GM11168 (cell line): ENCODE results near the gene CBX5.
"Not testable (repeated sequence)": the region's sequence is repeated elsewhere in the genome, so short reads cannot be mapped to it uniquely, and the experiment has no call there.

Source experiments
- in situ Hi-C: fragments of 300-500 bp; cut with MboI; formaldehyde crosslinking; loops from one replicate; pipeline ENCODE4 v1.12.0; 2022; ENCODE audit warnings: low sequenced_read_pairs; ENCODE audit not compliant: unreplicated experiment

The CBX5 gene

DNA sequence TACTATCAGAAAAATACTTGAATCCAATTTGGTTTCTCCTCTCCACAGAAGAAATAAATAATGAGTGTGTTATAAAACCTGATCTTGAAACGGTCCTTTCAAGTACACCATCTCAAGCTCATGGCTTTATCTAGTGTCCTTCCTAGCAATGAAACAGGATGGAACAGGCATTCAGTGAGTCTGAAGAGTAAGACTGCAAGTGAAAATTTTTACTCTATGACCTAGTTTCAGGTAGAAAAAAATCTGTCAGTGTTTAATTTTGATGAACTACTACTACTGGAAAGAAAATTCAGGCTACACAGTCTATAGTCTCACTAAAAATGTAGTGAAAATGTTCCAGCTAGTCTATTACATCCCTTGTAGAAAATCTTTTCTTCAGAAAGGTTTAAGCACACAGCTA lies 7.7 kb downstream of the CBX5 start:
- in situ Hi-C loops, result no loop called here

DNA sequence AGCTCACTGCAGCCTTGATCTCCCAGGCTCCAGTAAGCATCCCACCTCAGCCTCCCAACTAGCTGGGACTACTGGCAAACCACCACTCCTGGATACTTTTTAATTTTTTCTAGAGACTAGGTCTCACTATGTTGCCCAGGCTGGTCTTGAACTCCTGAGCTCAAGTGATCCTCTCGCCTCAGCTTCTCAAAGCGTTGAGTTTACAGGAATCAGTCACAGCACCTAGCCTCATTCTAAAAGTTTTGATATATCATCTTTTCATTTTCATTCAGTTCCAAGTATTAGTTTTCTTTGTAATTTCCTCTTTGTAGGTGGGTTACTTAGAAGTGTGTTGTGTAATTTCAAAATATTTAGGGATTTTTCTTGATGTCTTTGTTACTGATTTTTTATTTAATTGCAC lies 9.6 kb downstream of the CBX5 start:
- in situ Hi-C loops, result no loop called here

DNA sequence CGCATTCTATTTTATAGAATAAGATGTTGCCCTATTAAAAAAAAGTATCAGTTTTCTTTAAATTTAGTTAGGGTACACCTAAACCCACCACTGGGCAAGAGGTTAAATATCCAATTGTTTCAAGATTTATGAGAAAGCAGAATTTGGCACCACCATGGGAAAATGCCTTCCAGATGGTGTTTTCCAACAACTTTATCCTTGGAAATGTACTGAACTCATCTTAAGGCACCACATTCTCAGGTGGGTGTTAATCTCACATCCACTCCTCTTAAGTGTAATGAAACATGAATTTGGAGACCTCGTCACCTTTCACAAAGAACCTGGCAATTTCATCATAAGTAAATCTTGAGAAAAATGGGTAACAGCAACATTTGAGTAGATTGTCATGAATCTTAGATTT lies 13.1 kb downstream of the CBX5 start:
- in situ Hi-C loops, result no loop called here

DNA sequence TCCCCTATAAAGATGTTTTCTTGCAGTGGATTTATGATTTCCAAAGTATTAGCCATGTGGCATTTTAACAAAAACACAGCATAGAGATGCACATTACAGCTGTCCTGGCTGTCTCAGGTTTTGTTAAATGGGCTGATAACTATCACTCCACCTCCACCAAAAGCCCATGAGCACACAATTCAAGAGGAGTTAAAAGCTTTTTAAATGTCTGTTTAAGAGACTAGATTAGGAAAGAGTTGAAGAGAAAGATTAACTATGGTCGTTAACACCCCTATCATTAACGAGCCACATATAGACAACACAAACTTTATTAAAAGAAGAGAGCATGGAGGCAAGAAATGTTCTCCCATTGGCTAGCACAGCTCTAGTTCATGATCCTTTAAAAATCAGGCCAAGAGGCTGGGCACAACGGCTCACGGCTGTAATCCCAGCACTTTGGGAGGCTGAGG lies 14.5 kb downstream of the CBX5 start:
- in situ Hi-C loops, result no loop called here

DNA sequence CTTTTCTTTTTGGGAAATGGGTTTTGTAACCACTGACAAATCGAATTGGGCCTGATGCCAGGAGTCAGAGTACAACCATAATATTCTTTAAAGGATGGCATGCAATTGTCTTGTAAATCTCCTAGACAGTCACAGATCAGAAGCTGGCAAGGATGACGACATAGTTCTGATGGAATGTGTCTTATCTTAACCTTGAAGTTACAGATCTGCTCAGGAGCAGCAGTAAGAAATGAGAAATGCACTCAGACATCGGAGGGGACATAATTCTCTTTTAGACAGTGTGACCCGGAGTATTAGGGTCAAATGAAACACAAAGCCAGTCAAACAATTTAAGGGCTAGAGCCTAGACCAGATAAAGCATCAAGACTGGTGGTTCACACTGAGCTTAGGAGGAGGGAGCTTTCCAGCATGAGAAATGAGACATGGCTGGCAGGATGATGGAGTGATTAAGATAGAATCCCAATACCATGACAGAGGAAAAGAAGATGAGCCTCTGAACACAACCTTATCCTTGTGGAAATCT lies 17.5 kb downstream of the CBX5 start:
- in situ Hi-C loops, result no loop called here

DNA sequence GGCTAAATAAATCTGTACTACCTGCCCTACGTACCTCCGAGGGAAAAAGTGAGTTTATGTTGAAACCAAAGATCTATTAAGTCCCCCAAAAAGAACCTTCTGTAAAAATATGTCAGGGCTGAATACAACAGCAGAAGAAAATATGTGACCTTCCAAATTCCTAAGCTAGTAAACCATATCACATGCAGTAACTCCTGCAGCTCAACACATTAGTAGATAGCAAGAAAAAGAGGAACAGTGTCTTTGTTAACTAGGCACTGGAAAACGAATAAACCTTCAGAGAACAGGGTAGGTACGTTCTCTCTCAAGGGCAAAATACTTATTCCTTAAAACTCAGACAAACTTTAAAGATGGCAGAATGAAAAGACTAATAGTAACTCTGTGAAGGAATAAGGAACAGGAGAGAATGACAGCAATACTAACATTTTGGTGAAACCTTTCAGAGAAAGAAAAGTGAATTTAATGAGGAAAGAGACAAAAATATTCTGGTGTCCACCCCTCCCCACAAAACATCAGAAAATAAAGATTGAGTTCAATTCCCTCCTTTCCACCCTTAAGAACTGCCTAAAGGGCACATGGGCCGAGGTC lies 18.0 kb downstream of the CBX5 start:
- in situ Hi-C loops, result no loop called here

DNA sequence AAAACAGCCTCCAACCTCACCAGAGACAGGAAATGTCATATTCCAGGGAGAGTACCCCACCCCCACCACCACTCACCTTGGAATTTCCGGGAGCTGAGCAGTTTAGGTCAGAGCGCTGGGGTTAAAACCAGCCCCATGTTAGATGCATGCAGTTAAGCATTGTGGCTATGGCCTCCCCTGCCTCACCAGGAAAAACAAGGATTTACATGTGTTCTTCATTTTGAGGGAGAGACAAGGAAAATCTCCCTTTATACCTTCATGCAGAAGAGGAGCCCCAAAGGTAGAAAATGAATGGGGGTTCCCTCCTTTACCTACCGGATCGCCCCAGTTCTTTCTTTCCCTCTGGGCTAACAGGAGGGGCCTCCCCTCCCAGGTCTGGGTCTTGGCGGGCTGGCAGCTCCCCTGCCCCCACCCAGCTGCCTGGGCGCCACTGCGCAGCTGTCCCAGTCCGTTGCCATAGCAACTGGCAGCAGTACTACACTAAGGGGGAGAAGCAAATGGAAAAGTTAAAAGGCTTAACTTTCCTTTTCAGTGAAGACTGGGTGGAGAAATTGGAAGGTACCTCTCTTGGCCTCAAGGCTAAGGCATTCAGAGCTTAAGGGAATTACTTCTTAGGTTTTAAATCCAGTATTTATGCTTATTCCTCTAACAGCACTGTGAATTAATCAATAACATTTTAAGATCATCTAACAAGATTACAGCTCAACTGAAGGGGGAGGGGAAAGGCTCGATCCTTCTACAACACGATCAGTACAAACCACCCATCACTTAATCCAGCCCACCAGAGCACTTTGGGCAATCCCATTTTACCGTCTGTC lies 20.5 kb downstream of the CBX5 start:
- in situ Hi-C loops, result no loop called here

DNA sequence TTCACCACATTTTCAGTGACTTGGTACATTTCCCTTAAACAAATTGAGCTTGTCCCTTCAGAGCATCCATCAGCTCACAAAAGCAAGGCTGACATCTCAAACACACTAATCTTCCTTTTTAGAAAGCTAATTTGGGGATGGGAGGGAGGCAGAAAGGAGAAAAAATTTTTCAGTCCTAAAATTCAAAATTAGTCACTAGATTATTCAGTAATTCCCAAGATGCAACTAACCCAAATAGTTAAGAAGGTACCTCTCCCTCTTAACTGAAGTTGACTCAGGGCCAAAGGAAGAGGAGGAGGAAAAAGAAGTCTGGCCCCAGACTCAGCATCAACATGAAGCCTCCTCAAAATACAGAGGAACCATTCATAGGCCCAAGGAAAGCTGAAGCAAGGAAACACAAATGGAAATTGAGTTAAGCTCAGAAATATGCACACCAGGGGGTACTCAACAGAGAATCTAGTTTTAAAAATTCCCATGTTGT lies 21.7 kb downstream of the CBX5 start:
- in situ Hi-C loops, result no loop called here

DNA sequence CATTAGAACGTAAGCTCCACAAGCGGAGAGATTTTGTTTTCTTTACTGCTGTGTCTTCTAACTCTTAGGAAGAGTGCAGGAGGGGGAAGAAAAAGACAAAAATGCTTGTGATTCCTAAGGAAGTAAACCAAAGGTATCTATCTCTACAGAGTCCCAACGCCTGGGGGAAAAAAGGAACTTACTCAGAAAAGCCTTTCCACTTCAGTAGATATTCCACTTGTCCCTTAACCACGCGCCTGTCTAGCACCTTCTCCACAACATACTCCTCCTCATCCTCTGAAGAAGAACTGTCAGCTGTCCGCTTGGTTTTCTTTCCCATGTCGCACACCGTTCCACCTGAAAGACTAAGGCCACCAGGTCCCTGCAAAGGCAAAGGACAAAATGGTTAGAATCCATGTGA lies 22.6 kb downstream of the CBX5 start:
- in situ Hi-C loops, result no loop called here

DNA sequence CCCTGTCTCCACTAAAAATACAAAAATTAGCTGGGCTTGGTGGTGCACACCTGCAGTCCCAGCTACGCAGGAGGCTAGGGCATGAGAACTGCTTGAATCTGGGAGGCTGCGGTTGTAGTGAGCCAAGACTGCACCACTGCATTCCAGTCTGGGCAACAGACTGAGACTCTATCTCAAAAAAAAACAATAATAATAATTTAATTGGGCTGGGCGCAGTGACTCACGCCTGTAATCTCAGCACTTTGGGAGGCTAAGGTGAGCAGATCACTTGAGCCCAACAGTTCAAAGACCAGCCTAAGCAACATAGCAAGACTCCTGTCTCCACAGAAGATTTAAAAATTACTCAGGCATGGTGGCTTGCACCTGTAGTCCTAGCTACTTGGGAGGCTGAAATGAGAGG lies 26.7 kb downstream of the CBX5 start:
- in situ Hi-C loops, result no loop called here

DNA sequence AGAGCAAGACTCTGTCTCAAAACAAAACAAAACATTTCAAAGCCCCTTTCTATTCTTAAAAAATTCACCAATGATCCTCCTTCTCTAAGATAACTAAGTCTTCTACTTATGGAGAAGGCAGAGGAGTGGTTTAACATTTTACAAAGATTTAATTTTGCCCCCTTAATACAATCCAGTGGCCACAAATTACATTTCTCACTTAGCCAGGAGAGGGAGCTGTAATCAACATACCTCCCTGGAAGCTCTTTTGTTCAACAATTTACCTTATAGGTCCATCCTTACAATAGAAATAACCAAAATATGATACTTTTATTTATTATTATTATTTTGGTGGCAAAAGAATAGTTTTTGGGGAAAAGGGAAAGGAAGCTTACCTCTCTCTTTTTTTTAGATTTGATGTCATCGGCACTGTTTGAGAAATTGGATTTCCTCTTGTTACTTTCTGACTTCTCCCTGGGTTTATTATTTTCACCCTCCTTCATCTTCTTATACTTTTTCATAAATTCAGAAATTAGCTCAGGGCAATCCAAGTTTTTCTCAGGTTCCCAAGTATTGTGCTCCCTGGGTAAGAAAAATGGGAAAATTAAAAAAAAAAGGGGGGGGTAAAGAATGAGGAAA lies 28.1 kb downstream of the CBX5 start:
- in situ Hi-C loops, result no loop called here

DNA sequence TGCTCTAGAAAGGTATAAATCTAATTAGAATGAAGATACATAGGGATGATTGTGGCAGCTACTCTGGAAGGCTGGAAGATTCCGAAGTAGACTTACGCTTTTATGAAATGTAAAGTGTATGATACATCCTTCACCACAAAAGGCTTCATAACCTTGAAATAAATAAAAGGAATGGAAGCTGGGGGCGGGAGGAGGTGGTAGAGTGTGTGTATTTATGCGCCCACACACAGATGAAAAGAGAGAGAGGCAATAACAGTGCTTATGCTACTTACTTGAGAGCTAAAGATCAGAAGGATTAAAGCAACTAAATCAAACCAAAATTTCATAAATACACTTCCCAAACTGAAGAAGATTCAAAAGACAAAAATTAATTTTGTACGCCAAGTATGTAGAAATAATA lies 30.4 kb downstream of the CBX5 start:
- in situ Hi-C loops, result no loop called here

DNA sequence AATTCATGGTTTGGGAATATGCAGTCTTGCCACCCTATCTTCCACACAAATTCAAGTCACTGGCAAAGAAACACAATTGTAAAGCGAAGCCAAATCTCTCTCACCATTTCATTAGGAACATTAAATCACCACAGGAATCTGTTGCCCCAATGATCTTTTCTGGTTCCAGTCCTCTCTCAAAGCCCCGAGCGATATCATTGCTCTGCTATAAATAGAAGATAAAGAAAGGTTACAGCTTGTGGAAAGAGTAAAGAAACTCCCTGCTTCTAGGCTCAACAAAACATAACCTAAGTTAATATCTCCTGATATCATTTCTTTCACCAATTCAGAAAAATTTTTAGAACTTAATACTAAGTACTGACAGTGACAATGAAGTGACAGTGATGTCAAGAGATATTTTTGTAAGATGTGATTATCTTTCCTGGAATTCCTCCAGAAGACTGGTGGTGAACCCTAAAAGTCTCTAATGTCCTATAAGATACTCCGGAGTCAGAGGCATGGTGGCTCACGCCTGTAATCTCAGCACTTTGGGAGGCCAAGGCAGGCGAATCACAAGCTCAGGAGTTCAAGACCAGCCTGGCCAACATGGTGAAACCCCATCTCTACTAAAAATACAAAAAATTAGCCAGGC lies 33.8 kb downstream of the CBX5 start:
- in situ Hi-C loops, result no loop called here

DNA sequence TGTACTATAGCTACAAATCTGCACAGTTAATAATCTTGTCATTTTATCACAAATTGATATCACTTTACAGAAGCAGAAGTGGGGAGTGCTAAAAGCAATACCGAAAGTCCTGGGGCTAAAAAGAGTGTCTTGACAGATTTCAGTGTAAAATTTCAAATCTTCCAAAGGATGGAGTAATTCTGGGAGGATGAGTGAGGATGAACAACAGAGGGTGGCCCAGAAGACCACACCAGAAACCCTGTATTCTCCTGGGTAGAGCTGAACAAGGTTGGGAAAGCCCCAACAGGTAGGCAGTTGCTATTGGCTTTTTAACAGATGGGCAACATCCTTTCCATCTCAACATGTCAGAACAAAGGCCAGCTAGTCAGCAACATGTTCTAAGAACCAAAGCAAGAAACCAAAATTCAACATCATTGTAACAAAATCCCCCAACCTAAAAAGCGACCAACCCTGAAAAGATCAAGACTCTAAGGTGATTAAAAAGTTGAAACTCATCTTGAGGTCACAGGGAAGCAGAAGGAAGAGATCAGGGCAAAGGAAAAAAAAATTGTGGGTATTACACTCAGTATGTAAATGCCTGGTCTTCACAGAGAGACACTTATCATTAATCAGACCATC lies 38.8 kb downstream of the CBX5 start:
- in situ Hi-C loops, result no loop called here

DNA sequence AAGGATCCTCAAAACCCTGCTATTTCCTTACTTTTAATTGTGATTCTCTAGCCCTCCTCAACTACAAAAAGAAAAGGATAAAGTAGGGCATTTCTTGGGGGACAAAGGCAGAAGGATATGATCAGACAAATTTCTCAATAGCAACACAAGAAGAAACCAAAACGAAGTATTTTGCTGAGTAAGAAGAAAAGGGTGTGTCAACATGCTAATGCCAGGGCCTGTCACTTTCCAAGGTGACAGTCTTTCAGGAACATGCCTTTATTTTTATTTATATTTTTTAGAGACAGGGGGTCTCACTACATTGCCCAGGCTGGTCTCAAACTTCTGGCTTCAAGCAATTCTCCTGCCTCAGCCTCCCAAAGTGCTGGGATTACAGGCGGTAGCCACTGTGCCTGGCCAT lies 39.8 kb downstream of the CBX5 start:
- in situ Hi-C loops, result no loop called here

DNA sequence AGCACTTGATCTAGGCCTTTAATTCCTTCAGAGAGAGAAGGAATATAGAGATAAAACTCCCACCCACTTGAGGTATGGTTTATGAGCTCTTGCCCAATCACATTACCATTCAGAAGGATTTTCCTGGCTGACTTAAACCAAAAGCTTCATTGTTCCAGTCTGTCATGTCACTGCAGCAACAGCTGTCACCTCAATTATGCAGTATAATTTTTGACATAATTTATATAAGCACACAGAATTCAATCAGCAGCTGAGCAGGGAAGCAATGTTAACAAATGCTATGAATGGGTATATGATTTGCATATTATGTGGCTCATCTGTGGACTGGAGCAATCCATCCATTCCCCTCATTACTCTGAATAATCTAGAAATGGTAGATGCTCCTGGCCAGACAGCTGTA lies 40.3 kb downstream of the CBX5 start:
- in situ Hi-C loops, result no loop called here

DNA sequence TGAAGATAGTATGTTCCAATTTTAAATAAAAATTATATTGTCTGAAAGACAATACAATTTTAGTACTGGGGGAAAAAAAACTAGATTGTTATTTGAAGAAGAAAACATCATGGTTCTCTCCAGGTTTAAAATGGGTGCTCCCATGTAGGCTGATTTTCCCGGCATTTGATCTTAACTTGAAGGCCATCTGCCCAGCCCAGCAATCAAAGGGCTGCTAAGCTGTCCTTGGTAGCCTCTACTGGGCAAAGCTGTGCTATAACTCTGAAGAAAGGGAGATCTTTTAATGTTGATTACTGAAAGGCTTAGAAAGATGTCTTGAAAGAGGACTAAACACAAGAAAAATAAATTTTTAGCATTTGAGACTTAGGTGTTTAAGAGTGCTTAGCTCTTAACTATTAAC lies 41.4 kb downstream of the CBX5 start:
- in situ Hi-C loops, result no loop called here

DNA sequence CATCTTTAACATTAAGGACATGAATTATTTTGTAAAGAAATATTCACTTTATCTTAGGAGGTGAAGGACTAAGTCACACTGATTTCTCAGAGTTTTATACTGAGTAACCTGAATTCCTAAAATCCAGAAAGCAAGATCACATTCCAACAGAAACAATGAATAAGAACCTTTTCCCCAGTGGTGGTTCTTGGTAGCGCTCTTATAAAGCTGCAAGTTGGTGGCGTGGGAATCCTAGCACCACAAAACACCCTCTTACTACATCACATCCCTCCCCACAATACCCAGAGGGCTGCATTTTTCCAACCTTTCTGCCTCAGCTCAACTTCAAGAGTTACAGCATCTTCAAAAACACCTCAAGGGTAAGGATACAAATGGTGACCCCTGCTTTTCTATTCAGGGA lies 47.1 kb downstream of the CBX5 start:
- in situ Hi-C loops, result no loop called here

DNA sequence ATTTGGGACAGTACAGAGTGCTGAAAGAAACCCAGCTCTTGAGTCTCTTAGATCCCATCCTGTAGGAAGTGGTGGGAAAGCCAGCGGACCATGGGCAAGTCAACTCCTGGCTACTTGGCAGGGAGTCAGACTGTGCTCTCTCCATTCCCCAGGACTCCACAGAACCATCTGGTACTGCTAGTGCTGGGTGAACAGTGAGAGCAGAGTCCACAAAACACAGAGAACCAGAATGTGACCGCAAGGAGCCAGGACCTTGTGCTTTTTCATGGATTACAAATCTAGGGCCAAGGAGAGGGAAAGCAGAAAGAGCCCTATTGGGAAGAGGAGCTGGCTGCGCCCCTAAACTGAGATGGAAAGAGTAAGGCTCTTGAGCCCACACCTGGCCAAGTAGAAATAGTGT lies 48.7 kb downstream of the CBX5 start:
- in situ Hi-C loops, result not testable (repeated sequence)

DNA sequence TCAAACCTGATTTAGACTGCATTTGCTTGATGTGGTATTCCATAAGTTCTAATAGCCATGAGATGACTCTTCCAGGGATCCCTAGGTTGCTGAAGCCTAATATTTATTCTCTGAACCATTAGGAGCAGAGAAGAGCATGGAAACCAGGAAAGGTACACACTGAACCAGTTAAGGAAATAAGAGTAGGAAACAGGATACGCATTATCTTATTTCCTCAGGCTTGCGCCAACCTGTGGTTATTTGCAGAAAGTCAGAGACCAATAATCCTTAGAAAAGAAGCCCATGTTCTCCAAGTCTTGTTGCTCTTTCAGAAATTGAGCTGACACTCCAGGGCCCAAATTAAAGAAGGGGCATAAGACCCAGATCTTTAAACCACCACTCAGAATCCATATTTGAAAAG lies 49.4 kb downstream of the CBX5 start:
- in situ Hi-C loops, result no loop called here
